Activated CD4-positive, alpha-beta T cell treated with anti-CD3 and anti-CD28 coated beads, Interleukin-2, amount 50 U/mL, for 1 hour (primary cell): Measurements from ENCODE around the gene STIM1.
A peak's percentile ranks its signal among the peaks of the same experiment; 100 is the strongest.

Source experiments
- DNase-seq: peaks from one replicate; pipeline ENCODE4 v3.0.0-alpha.2; 2020

Gene STIM1

GRCh38 chr11:3922056-3922455 lies 66.6 kb downstream of the STIM1 start:
- no peak for DNase-seq

GRCh38 chr11:3925513-3925912 lies 70.0 kb downstream of the STIM1 start:
- no peak for DNase-seq

GRCh38 chr11:3926458-3927095 lies 71.1 kb downstream of the STIM1 start:
- DNase-seq: no peak

GRCh38 chr11:3927129-3927796 lies 71.8 kb downstream of the STIM1 start:
- no peak for DNase-seq

- no peak for DNase-seq
Observed at GRCh38 chr11:3929232-3929631, 73.8 kb downstream of the STIM1 start.

GRCh38 chr11:3929649-3930048 lies 74.2 kb downstream of the STIM1 start:
- DNase-seq: no peak

- DNase-seq: no peak
Observed at GRCh38 chr11:3932698-3933097, 77.2 kb downstream of the STIM1 start.

- no peak for DNase-seq
Observed at GRCh38 chr11:3933165-3933628, 77.7 kb downstream of the STIM1 start.

- DNase-seq: no peak
Observed at GRCh38 chr11:3934658-3935057, 79.2 kb downstream of the STIM1 start.

- no peak for DNase-seq
Observed at GRCh38 chr11:3936517-3936916, 81.1 kb downstream of the STIM1 start.

GRCh38 chr11:3939211-3939610 lies 83.7 kb downstream of the STIM1 start:
- no peak for DNase-seq

GRCh38 chr11:3939651-3940190 lies 84.3 kb downstream of the STIM1 start:
- no peak for DNase-seq

- peak; percentile 15 for DNase-seq
Observed at GRCh38 chr11:3942160-3942955, 86.9 kb downstream of the STIM1 start.

GRCh38 chr11:3942956-3943497 lies 87.6 kb downstream of the STIM1 start:
- no peak for DNase-seq

- no peak for DNase-seq
Observed at GRCh38 chr11:3944198-3944597, 88.7 kb downstream of the STIM1 start.

GRCh38 chr11:3946455-3947017 lies 91.1 kb downstream of the STIM1 start:
- no peak for DNase-seq

GRCh38 chr11:3947061-3947460 lies 91.6 kb downstream of the STIM1 start:
- peak; percentile 30 for DNase-seq

- DNase-seq: no peak
Observed at GRCh38 chr11:3949125-3949524, 93.7 kb downstream of the STIM1 start.

- DNase-seq: no peak
Observed at GRCh38 chr11:3950996-3951660, 95.7 kb downstream of the STIM1 start.

GRCh38 chr11:3952715-3953114 lies 97.3 kb downstream of the STIM1 start:
- DNase-seq: no peak

- no peak for DNase-seq
Observed at GRCh38 chr11:3953327-3953726, 97.9 kb downstream of the STIM1 start.
